ENCODE data around the gene CST9.

CST9 gene

GRCh38 chr20:23653400-23653938, 47.8 kb upstream of the CST9 start:
- TF ChIP-seq EZH2phosphoT487 (IDR thresholded peaks at IDR 0.05; ENCODE audit: borderline replicate concordance, low read length), result no peak
- TF ChIP-seq, protein P1, sequence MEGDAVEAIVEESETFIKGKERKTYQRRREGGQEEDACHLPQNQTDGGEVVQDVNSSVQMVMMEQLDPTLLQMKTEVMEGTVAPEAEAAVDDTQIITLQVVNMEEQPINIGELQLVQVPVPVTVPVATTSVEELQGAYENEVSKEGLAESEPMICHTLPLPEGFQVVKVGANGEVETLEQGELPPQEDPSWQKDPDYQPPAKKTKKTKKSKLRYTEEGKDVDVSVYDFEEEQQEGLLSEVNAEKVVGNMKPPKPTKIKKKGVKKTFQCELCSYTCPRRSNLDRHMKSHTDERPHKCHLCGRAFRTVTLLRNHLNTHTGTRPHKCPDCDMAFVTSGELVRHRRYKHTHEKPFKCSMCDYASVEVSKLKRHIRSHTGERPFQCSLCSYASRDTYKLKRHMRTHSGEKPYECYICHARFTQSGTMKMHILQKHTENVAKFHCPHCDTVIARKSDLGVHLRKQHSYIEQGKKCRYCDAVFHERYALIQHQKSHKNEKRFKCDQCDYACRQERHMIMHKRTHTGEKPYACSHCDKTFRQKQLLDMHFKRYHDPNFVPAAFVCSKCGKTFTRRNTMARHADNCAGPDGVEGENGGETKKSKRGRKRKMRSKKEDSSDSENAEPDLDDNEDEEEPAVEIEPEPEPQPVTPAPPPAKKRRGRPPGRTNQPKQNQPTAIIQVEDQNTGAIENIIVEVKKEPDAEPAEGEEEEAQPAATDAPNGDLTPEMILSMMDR (IDR thresholded peaks at IDR 0.05; ENCODE audit: low read depth, low read length, poor library complexity, severe bottlenecking), result no peak
- Histone ChIP-seq H4K20me1 (ENCODE audit: control insufficient read depth, insufficient read depth, low read depth, low read length) (no peaks in the 10 kb centered on the region; the same call in 1 of the 2 replicates), H3K79me2 (ENCODE audit: control insufficient read depth, low read length) (no peaks in the 10 kb centered on the region), H3K4me1 (ENCODE audit: control insufficient read depth, low read length) (peaks cover 8% of the 10 kb centered on the region), H3K9me2 (replicated peaks; ENCODE audit: control insufficient read depth, low read length) (no peaks in the 10 kb centered on the region), H3K36me3 (ENCODE audit: control insufficient read depth, low read length) (no peaks in the 10 kb centered on the region), H3K4me2 (ENCODE audit: low read length) (no peak overlapping the region), H3K4me3 (ENCODE audit: low read length) (no peak overlapping the region), H3F3A (ENCODE audit: control insufficient read depth, insufficient read depth) (no peaks in the 10 kb centered on the region), H3K27me3 (ENCODE audit: control insufficient read depth, low read length) (no peaks in the 10 kb centered on the region), H3K27ac (ENCODE audit: low read depth, low read length) (no peak overlapping the region), H3K9me3 (ENCODE audit: control insufficient read depth, insufficient read depth, low read length) (no peaks in the 10 kb centered on the region)

DNA sequence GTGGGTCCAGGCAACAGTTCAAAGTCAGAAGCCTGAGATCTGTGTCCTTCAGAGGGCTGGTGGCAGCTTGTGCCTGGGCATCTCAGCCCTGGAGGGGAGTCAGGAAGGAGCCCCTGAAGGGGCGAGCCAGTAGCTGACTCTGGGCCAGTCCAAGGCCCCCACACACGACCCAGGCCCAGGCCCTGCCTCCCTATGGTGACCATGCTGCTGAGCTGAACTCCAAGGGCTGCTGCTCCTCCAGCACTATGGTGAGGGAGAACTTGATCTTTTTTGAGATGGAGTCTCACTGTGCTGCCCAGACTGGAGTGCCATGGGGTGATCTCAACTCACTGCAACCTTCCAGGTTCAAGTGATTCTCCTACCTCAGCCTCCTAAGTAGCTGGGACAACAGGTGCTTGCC, 47.2 kb upstream of the CST9 start:
- H3K9me3 ChIP-seq (ENCODE audit: control insufficient read depth, insufficient read depth, low read length), result no peaks in the 10 kb centered on the region
- no peak overlapping the region for H3K4me3 ChIP-seq (ENCODE audit: low read length)
- no peaks in the 10 kb centered on the region for H3K79me2 ChIP-seq (ENCODE audit: control insufficient read depth, low read length)
- H3K27me3 ChIP-seq (ENCODE audit: control insufficient read depth, low read length), result no peaks in the 10 kb centered on the region
- no peaks in the 10 kb centered on the region; the same call in 1 of the 2 replicates for H4K20me1 ChIP-seq (ENCODE audit: control insufficient read depth, insufficient read depth, low read depth, low read length)
- no peaks in the 10 kb centered on the region for H3K36me3 ChIP-seq (ENCODE audit: control insufficient read depth, low read length)
- no peak for TF ChIP-seq EZH2phosphoT487 (IDR thresholded peaks at IDR 0.05; ENCODE audit: borderline replicate concordance, low read length)
- TF ChIP-seq, protein P1 (IDR thresholded peaks at IDR 0.05; ENCODE audit: low read depth, low read length, poor library complexity, severe bottlenecking), result no peak
- H3K27ac ChIP-seq (ENCODE audit: low read depth, low read length), result no peak overlapping the region
- H3F3A ChIP-seq (ENCODE audit: control insufficient read depth, insufficient read depth), result no peaks in the 10 kb centered on the region
- H3K4me1 ChIP-seq (ENCODE audit: control insufficient read depth, low read length), result peaks cover 8% of the 10 kb centered on the region
- H3K4me2 ChIP-seq (ENCODE audit: low read length), result no peak overlapping the region
- H3K9me2 ChIP-seq (replicated peaks; ENCODE audit: control insufficient read depth, low read length), result no peaks in the 10 kb centered on the region

DNA sequence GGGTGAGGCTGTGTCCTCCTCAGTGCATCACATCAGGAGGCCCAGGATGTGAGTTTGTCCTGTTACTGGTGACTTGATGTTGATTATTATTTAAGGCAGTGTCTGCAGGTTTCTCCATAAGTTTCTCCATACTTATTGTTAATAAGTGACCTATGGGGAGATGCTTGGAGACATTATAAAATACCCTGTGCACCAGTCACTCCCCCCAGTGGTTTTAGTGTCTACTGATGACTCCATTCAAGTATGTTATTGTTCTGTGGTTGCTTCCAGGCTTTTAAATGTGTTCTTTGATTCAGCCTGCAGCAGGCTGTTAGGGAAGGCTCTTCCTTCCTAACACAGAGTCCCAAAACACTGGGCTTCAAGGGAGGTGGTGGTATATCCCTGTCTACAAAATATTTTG, 46.7 kb upstream of the CST9 start:
- Histone ChIP-seq H3K4me2 (ENCODE audit: low read length) (no peak overlapping the region), H3K9me2 (replicated peaks; ENCODE audit: control insufficient read depth, low read length) (no peaks in the 10 kb centered on the region), H3K9me3 (ENCODE audit: control insufficient read depth, insufficient read depth, low read length) (no peaks in the 10 kb centered on the region), H3F3A (ENCODE audit: control insufficient read depth, insufficient read depth) (no peaks in the 10 kb centered on the region), H3K36me3 (ENCODE audit: control insufficient read depth, low read length) (no peaks in the 10 kb centered on the region), H3K27me3 (ENCODE audit: control insufficient read depth, low read length) (no peaks in the 10 kb centered on the region), H4K20me1 (ENCODE audit: control insufficient read depth, insufficient read depth, low read depth, low read length) (no peaks in the 10 kb centered on the region; the same call in 1 of the 2 replicates), H3K4me1 (ENCODE audit: control insufficient read depth, low read length) (peaks cover 8% of the 10 kb centered on the region), H3K27ac (ENCODE audit: low read depth, low read length) (no peak overlapping the region), H3K79me2 (ENCODE audit: control insufficient read depth, low read length) (no peaks in the 10 kb centered on the region), H3K4me3 (ENCODE audit: low read length) (no peak overlapping the region)
- no peak for TF ChIP-seq EZH2phosphoT487 (IDR thresholded peaks at IDR 0.05; ENCODE audit: borderline replicate concordance, low read length)
- TF ChIP-seq, protein P1 (IDR thresholded peaks at IDR 0.05; ENCODE audit: low read depth, low read length, poor library complexity, severe bottlenecking), result no peak

All from DOHH2 (cell line).